ENCODE data around the gene ELANE. TPM values are rescaled to one million over a fixed set of nuclear protein-coding genes. Genes with fewer than 3 reads are reported as not detected.

The ELANE gene
- not detected in 2 replicates for total RNA-seq

DNA sequence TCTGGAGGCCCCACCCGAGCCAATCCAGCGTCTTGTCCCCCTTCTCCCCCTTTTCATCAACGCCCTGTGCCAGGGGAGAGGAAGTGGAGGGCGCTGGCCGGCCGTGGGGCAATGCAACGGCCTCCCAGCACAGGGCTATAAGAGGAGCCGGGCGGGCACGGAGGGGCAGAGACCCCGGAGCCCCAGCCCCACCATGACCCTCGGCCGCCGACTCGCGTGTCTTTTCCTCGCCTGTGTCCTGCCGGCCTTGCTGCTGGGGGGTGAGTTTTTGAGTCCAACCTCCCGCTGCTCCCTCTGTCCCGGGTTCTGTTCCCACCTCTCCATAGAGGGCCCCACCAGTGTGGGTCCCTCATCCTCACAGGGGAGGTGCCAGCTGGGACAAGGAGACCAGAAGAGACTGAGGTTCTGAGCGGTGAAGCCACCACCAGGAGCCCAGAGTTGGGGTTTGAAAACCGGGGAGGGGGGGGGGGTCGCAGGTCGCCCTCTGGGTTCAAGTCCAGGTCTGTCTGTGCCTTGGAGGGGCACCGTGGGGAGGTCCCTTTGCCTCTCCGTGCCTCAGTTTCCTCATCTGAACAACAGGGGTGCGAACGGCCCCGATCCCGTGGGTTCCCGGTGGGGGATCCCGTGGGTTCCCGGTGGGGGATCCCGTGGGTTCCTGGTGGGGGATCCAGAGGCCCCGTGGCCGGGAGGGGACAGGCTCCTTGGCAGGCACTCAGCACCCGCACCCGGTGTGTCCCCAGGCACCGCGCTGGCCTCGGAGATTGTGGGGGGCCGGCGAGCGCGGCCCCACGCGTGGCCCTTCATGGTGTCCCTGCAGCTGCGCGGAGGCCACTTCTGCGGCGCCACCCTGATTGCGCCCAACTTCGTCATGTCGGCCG lies at the start of gene ELANE:
TSS of gene ELANE (plus strand) at position 168 of the 878 bp plus-strand sequence. CDS start at position 194, 26 bp downstream.

DNA sequence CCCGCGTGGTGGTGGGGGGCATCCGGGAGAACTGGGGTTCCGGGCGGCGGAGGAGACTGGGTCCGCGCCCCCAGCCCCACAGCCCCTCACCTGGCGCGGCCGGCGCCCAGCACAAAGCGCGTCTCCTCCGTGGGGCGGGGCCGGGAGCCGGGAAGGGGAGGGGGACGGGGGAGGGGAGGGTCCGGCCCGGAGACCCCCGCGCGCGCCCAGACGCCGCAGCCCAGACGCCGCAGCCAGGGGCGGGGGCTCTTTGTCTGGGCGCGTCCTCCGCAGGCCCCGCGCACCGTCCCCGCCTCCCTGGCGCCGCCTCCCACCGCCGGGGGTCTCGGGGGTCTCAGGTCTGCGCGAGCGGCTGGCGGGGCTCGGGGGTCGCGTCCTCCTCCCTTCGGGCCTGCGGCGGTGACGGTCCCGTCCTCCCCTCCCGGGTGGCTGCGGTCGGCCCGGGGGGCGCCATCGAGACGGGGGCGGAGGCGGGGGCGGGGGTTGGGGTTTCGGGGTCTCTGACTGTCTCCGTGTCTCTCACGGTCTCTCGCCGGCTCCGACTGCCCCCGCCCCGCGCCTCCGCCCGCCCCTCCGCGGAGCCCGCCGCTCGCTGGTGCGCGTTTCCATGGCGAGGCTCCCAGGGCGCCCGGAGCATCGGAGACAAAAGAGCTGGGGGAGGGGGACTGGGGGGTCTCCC lies 30.1 kb upstream of the ELANE start, which contains the start of gene PLPPR3:
TSS of gene PLPPR3 (minus strand) at position 131 of the 679 bp plus-strand sequence. CDS start 396 bp downstream, outside the sequence.

DNA sequence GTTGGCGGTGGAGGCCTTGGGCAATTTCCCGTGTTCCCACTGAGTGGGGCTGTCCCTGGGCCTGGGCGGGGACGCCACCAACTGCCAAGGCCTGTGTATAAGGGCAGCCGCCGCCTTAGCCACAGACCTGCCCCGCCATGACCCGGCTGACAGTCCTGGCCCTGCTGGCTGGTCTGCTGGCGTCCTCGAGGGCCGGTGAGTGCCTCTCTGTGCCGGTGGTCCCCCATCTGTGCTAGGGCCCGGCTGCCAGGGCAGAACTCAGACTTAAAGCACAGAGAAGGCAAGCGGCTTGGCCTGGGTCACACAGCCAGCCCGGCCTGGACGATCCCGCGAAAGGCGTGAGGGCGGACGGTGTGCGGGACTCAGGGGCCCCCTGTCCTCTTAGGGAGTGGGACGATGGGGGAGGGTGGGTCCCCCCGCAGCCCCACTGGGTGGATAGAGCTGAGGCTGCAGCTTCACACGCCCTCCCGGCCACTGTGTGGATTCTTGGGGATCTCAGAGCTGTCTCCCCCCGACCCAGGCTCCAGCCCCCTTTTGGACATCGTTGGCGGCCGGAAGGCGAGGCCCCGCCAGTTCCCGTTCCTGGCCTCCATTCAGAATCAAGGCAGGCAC lies 24.3 kb upstream of the ELANE start, which contains the start of gene AZU1:
TSS of gene AZU1 (plus strand) at position 128 of the 612 bp plus-strand sequence. CDS start at position 138, 10 bp downstream.

GRCh38 chr19:840519-841206 lies 11.4 kb upstream of the ELANE start, which contains the start of gene PRTN3:
Gene PRTN3 (plus strand): TSS chr19:840999. CDS start chr19:841009, 10 bp downstream.

GRCh38 chr19:858868-859843 lies 7.1 kb downstream of the ELANE start, which contains the start of gene CFD:
Gene CFD (plus strand): TSS chr19:859664. CDS start chr19:859690, 26 bp downstream.

DNA sequence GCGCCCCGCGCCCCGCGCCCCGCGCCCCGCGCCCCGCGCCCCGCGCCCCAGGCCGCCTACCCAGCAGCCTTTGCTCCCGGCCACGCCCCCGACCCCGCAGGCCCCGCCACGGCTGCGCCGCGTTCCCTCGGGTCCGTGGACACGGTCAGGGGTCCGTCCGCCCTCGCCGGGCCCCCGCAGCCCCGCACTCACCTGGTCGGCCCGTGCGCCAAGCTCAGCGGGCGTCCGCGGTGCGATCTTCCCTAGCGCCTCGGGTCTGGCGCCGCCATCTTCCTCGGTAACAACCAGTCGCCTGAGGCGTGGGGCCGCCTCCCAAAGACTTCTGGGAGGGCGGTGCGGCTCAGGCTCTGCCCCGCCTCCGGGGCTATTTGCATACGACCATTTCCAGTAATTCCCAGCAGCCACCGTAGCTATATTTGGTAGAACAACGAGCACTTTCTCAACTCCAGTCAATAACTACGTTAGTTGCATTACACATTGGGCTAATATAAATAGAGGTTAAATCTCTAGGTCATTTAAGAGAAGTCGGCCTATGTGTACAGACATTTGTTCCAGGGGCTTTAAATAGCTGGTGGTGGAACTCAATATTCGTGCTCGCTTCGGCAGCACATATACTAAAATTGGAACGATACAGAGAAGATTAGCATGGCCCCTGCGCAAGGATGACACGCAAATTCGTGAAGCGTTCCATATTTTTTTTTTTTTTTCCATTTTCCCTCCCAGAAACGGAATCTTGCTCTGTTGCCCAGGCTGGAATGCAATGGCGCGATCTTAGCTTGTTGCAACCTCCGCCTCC lies 41.0 kb downstream of the ELANE start, which contains the start of the genes MED16 and RNU6-9:
TSS of gene MED16 (minus strand) at position 294 of the 796 bp plus-strand sequence. CDS start 2,056 bp downstream, outside the sequence.
TSS of gene RNU6-9 (plus strand) at position 591 of the 796 bp plus-strand sequence.

Small RNA genes lying within 50 kb of the gene (small RNA-seq; reads per million reads assigned to genes)
- gene MIR3187 (not detected), gene RNU6-9 (7.8 reads per million, percentile 89 among the genes with 10 or more reads in this experiment)

Other genes with a start within 250 kb of the ELANE start
- 33.2 and 37.4 TPM in 2 replicates for gene POLRMT, start 218.8 kb upstream of the ELANE start, total RNA-seq
- not detected in 2 replicates for gene FGF22, start 212.4 kb upstream of the ELANE start, total RNA-seq
- gene RNF126, start 189.1 kb upstream of the ELANE start, total RNA-seq: 43.8 and 46.2 TPM in 2 replicates
- gene FSTL3, start 175.9 kb upstream of the ELANE start, total RNA-seq: 9.3 and 21.8 TPM in 2 replicates
- not detected in 2 replicates for gene PRSS57, start 156.9 kb upstream of the ELANE start, total RNA-seq
- 6.5 and 9.8 TPM in 2 replicates for gene PALM, start 143.4 kb upstream of the ELANE start, total RNA-seq
- 0.13 TPM in 1 of 2 replicates, not detected in the other for gene MISP, start 101.2 kb upstream of the ELANE start, total RNA-seq
- 200 and 249 TPM in 2 replicates for gene PTBP1, start 54.9 kb upstream of the ELANE start, total RNA-seq
- gene PLPPR3, start 30.3 kb upstream of the ELANE start, total RNA-seq: 0.07 and 0.40 TPM in 2 replicates
- gene AZU1, start 24.5 kb upstream of the ELANE start, total RNA-seq: not detected in 2 replicates
- not detected in 2 replicates for gene PRTN3, start 11.3 kb upstream of the ELANE start, total RNA-seq
- gene CFD, start 7.4 kb downstream of the ELANE start, total RNA-seq: 1.1 and 2.3 TPM in 2 replicates
- gene MED16, start 40.9 kb downstream of the ELANE start, total RNA-seq: 25.5 and 29.4 TPM in 2 replicates
- gene RNU6-9, start 41.2 kb downstream of the ELANE start, total RNA-seq: not detected in 2 replicates
- 20.1 and 26.1 TPM in 2 replicates for gene R3HDM4, start 60.9 kb downstream of the ELANE start, total RNA-seq
- gene KISS1R, start 65.0 kb downstream of the ELANE start, total RNA-seq: not detected in 2 replicates
- 6.9 and 10.0 TPM in 2 replicates for gene ARID3A, start 73.7 kb downstream of the ELANE start, total RNA-seq
- gene WDR18, start 132.0 kb downstream of the ELANE start, total RNA-seq: 47.2 and 65.5 TPM in 2 replicates
- gene GRIN3B, start 148.1 kb downstream of the ELANE start, total RNA-seq: 0.43 and 0.80 TPM in 2 replicates
- 61.7 and 66.5 TPM in 2 replicates for gene TMEM259, start 168.8 kb downstream of the ELANE start, total RNA-seq
- gene RNU6-2, start 169.2 kb downstream of the ELANE start, total RNA-seq: not detected in 2 replicates
- gene CNN2, start 174.3 kb downstream of the ELANE start, total RNA-seq: 140 and 181 TPM in 2 replicates
- 4.1 and 6.2 TPM in 2 replicates for gene ABCA7, start 187.8 kb downstream of the ELANE start, total RNA-seq
- gene ARHGAP45, start 214.9 kb downstream of the ELANE start, total RNA-seq: 6.8 and 12.9 TPM in 2 replicates
- 82.4 and 139 TPM in 2 replicates for gene POLR2E, start 243.1 kb downstream of the ELANE start, total RNA-seq